Measurements from ENCODE around the gene FBN2. TPM values are rescaled to one million over a fixed set of nuclear protein-coding genes. Genes with fewer than 3 reads are reported as not detected.

Gene FBN2
- total and polyA plus RNA-seq, 7 donors, result under 0.01 to 0.46 (median 0.04) TPM; not detected in 1

GRCh38 chr5:128559300-128560297 is 21.6 kb upstream of the FBN2 start:
- ATAC-seq (no peak), DNase-seq (no peak)
- intact Hi-C loops (cut with DNase I), result no loop called here
- Histone ChIP-seq H3K9me3 (no peaks in the 10 kb centered on the region), H3K27ac (no peak overlapping the region), H3K4me3 (no peak overlapping the region), H3K36me3 (ENCODE audit: insufficient read depth in 1 of 2, low read depth in 1 of 2) (no peaks in the 10 kb centered on the region), H3K27me3 (ENCODE audit: insufficient read depth in 3 of 3, low read length in 2 of 3) (no peaks in the 10 kb centered on the region), H3K4me1 (no peaks in the 10 kb centered on the region)
- TF ChIP-seq CTCF (IDR thresholded peaks at IDR 0.05), result no peak
- 86 to 87% (median 87%) methylated on average over 13 of the region's 13 CpGs for WGBS, 3 donors

- DNase-seq, result no peak
- Histone ChIP-seq H3K27me3 (ENCODE audit: insufficient read depth in 3 of 3, low read length in 2 of 3) (no peaks in the 10 kb centered on the region), H3K27ac (no peak overlapping the region), H3K4me3 (no peak overlapping the region), H3K9me3 (peaks cover 13% of the 10 kb centered on the region), H3K36me3 (ENCODE audit: insufficient read depth in 1 of 2, low read depth in 1 of 2) (no peaks in the 10 kb centered on the region), H3K4me1 (no peaks in the 10 kb centered on the region)
- intact Hi-C loops (cut with DNase I), result no loop called here
- no peak for ATAC-seq
- no peak for TF ChIP-seq CTCF (IDR thresholded peaks at IDR 0.05)
Measured at GRCh38 chr5:128553747-128554146, 15.7 kb upstream of the FBN2 start.

GRCh38 chr5:128551476-128551875 is 13.4 kb upstream of the FBN2 start:
- H3K9me3 ChIP-seq, result peaks cover 13% of the 10 kb centered on the region
- TF ChIP-seq CTCF (IDR thresholded peaks at IDR 0.05), result no peak
- intact Hi-C loops (cut with DNase I), result no loop called here
- no peaks in the 10 kb centered on the region for H3K4me1 ChIP-seq
- H3K27ac ChIP-seq, result no peak overlapping the region
- no peaks in the 10 kb centered on the region for H3K36me3 ChIP-seq (ENCODE audit: insufficient read depth in 1 of 2, low read depth in 1 of 2)
- no peak for ATAC-seq
- no peak overlapping the region for H3K4me3 ChIP-seq
- 93 to 100% (median 97%) methylated on average over 1 of the region's 1 CpG for WGBS, 3 donors
- no peaks in the 10 kb centered on the region for H3K27me3 ChIP-seq (ENCODE audit: insufficient read depth in 3 of 3, low read length in 2 of 3)
- no peak for DNase-seq

- Histone ChIP-seq H3K27ac (no peak overlapping the region), H3K36me3 (ENCODE audit: insufficient read depth in 1 of 2, low read depth in 1 of 2) (no peaks in the 10 kb centered on the region), H3K4me1 (no peaks in the 10 kb centered on the region), H3K27me3 (ENCODE audit: insufficient read depth in 3 of 3, low read length in 2 of 3) (no peaks in the 10 kb centered on the region), H3K9me3 (peaks cover 14% of the 10 kb centered on the region), H3K4me3 (no peak overlapping the region)
- no peak for DNase-seq
- intact Hi-C loops (cut with DNase I), result no loop called here
- ATAC-seq, result no peak
- TF ChIP-seq CTCF (IDR thresholded peaks at IDR 0.05), result no peak
Measured at GRCh38 chr5:128549496-128549895, 11.5 kb upstream of the FBN2 start.

All from psoas muscle (tissue), 8 donors.